PFSK-1 (cell line): ENCODE data around the gene TTC3.

Source experiments
- FOXP2 ChIP-seq: optimal IDR thresholded peaks from 2 replicates; pipeline ENCODE3; 2011; ENCODE audit warnings: borderline replicate concordance, control low read depth, inconsistent platforms; ENCODE audit not compliant: insufficient read depth; ENCODE audit errors: extremely low read length, extremely low read depth
- POLR2AphosphoS5 ChIP-seq: IDR thresholded peaks from 2 replicates; pipeline ENCODE4 v1.6.1; 2012; ENCODE audit warnings: low read depth, mild to moderate bottlenecking, control low read depth, low read length, moderate library complexity
- SIN3A ChIP-seq: IDR thresholded peaks from 2 replicates; pipeline ENCODE4 v1.6.1; 2012; ENCODE audit warnings: mild to moderate bottlenecking, low read length, moderate library complexity, borderline replicate concordance; ENCODE audit not compliant: insufficient read depth
- TAF1 ChIP-seq: IDR thresholded peaks from 2 replicates; pipeline ENCODE4 v1.6.1; 2012; ENCODE audit warnings: low read length, control low read depth, borderline replicate concordance; ENCODE audit not compliant: insufficient read depth
- TF ChIP-seq, protein P1 (sequence below), 2 experiments: IDR thresholded peaks; 2 replicates each; pipeline versions ENCODE4 v1.6.1 to v1.8.0; 2011 to 2012; ENCODE audit warnings: low read depth in 2 of 2, low read length in 2 of 2, control low read depth in 1 of 2, inconsistent platforms in 1 of 2, mild to moderate bottlenecking in 1 of 2, moderate library complexity in 1 of 2; ENCODE audit not compliant: insufficient read depth in 1 of 2

DNA sequence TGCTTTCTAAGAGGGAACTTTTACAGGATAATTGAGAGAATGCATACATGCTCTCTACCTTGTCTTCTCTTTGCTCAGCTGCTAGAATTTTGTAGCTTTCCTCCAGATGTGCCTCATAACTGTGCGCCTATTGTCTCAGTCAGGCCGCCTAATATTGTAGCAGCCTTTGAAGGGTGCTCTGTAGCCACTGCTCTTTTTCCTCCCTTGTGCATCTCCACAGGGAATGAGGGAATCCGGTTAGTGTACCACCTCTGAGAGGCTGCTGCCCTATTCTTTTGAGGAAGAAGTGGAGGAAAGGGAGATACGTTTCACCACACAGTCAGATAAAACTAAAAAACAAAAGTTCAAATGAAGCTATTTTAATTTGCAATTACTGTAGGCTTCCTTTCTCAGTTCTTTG, 22.8 kb downstream of the TTC3 start:
- no peak for TF ChIP-seq POLR2AphosphoS5
- TF ChIP-seq SIN3A: no peak
- TF ChIP-seq TAF1: no peak
- TF ChIP-seq, protein P1, sequence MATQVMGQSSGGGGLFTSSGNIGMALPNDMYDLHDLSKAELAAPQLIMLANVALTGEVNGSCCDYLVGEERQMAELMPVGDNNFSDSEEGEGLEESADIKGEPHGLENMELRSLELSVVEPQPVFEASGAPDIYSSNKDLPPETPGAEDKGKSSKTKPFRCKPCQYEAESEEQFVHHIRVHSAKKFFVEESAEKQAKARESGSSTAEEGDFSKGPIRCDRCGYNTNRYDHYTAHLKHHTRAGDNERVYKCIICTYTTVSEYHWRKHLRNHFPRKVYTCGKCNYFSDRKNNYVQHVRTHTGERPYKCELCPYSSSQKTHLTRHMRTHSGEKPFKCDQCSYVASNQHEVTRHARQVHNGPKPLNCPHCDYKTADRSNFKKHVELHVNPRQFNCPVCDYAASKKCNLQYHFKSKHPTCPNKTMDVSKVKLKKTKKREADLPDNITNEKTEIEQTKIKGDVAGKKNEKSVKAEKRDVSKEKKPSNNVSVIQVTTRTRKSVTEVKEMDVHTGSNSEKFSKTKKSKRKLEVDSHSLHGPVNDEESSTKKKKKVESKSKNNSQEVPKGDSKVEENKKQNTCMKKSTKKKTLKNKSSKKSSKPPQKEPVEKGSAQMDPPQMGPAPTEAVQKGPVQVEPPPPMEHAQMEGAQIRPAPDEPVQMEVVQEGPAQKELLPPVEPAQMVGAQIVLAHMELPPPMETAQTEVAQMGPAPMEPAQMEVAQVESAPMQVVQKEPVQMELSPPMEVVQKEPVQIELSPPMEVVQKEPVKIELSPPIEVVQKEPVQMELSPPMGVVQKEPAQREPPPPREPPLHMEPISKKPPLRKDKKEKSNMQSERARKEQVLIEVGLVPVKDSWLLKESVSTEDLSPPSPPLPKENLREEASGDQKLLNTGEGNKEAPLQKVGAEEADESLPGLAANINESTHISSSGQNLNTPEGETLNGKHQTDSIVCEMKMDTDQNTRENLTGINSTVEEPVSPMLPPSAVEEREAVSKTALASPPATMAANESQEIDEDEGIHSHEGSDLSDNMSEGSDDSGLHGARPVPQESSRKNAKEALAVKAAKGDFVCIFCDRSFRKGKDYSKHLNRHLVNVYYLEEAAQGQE (IDR thresholded peaks at IDR 0.05; ENCODE audit: insufficient read depth in 1 of 2, low read depth in 2 of 2, low read length in 2 of 2): no peak
- no peak for TF ChIP-seq FOXP2
